GM12864 (cell line): ENCODE results near the gene ACO2.
"Not testable (repeated sequence)": the region's sequence is repeated elsewhere in the genome, so short reads cannot be mapped to it uniquely, and the experiment has no call there.

Source experiments
- DNase-seq: peaks from one replicate; pipeline ENCODE4 v3.0.0-alpha.2; 2011; ENCODE audit warnings: low read depth
- H3K4me3 ChIP-seq: 2 replicates; pipeline ENCODE4 v1.5.1; 2011; ENCODE audit warnings: mild to moderate bottlenecking, low read depth, low read length, control low read depth
- TF ChIP-seq, protein P1 (sequence below): IDR thresholded peaks from 2 replicates; pipeline ENCODE4 v1.5.1; 2011; ENCODE audit warnings: low read depth, mild to moderate bottlenecking, moderate library complexity, low read length, control low read depth, inconsistent platforms; ENCODE audit errors: missing control alignments

Gene ACO2

DNA sequence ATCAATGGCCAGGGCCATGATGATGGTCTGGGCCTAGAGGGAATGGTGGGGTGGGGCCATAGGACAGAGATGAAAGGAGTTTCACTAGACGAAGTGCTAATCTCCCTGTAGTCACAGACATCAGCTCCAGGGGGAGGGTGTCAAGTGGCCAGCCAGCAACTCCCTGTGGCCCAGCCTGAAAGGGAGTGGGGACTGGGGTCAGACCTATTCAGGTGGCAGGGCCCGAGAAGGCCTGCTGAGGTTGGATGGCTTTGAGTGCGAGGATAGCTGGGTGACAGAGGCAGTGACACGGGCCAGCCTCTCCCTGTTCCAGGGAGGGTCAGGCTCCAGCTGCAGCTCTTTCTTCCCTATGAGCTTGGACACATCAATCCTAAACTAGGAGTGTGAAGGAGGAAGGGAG is 33.4 kb upstream of the ACO2 start:
- TF ChIP-seq, protein P1, sequence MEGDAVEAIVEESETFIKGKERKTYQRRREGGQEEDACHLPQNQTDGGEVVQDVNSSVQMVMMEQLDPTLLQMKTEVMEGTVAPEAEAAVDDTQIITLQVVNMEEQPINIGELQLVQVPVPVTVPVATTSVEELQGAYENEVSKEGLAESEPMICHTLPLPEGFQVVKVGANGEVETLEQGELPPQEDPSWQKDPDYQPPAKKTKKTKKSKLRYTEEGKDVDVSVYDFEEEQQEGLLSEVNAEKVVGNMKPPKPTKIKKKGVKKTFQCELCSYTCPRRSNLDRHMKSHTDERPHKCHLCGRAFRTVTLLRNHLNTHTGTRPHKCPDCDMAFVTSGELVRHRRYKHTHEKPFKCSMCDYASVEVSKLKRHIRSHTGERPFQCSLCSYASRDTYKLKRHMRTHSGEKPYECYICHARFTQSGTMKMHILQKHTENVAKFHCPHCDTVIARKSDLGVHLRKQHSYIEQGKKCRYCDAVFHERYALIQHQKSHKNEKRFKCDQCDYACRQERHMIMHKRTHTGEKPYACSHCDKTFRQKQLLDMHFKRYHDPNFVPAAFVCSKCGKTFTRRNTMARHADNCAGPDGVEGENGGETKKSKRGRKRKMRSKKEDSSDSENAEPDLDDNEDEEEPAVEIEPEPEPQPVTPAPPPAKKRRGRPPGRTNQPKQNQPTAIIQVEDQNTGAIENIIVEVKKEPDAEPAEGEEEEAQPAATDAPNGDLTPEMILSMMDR = no peak
- no peak overlapping the region for H3K4me3 ChIP-seq
- DNase-seq = no peak

DNA sequence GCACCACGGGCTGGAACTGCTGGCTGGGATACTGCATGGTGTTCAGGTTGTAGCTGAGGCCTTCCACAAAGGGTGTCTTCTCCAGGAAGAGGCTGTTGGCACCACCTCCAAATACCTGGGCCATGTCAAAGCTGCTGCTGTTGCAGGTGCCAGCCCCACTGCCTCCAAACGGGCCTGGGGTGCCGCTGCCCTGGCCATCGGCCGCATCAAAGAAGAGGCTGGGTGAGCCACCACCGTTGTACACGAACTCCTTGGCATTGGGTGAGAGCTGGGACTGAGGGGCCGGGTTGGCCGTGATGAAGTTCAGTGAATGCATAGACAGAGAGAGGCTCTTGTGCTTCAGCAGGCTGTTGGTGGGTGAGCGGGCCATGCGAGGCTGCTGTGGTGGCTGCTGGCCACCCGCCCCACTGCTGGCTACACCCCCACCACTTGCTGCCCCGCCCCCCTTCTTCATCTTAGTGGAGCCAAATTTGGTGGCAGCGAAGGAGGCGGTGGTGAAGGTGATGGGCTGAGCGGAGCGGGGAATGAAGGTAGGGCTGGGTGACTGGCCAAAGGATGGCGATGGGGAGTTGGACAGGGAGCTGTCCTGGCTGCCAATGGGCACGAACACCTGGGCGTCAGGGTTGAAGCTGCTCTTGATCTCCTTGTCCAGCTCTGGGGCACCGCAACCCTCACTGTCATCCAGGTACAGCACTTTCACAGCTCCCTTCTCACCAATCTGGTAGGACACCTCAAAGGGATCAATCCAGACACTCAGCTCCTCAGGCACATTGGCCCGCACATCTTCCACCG is 32.4 kb upstream of the ACO2 start:
- DNase-seq = no peak
- TF ChIP-seq, protein P1 = no peak

DNA sequence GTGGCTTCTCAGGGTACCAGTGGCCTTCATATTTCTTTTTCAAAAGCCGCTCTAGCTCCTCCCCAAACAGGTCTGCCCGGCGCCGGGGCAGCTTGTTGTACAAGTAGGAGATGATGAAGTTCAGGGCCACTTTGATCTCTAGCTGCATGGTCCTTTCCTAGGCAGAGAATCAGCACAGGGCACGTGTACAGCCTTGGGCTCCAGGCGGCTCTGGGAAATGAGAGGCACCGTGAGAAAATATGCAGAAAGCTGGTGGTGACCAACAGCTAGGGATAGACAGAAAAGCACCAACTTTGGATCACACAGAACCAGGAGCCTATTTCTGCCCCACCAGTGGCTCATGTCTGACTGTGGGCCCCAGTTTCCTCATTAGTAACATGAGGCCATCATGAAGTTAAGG is 31.7 kb upstream of the ACO2 start:
- no peak overlapping the region for H3K4me3 ChIP-seq
- TF ChIP-seq, protein P1 = no peak
- no peak for DNase-seq

More for the DNA sequence above, 32.4 kb upstream of the ACO2 start:
- H3K4me3 ChIP-seq = no peak overlapping the region

DNA sequence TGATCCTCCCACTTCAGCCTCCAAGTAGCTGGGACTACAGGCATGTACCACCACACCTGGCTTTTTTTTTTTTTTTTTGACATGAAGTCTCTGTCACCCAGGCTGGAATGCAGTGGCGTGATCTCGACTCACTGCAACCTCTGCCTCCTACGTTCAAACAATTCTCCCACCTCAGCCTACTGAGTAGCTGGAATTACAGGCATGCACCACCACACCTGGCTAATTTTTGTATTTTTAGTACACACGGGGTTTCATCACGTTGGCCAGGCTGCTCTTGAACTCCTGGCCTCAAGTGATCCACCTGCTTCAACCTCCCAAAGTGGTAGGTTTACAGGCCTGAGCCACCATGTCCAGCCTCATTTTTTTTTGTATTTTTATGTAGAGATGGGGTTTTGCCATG is 28.4 kb upstream of the ACO2 start:
- H3K4me3 ChIP-seq, DNase-seq: not testable (repeated sequence)

DNA sequence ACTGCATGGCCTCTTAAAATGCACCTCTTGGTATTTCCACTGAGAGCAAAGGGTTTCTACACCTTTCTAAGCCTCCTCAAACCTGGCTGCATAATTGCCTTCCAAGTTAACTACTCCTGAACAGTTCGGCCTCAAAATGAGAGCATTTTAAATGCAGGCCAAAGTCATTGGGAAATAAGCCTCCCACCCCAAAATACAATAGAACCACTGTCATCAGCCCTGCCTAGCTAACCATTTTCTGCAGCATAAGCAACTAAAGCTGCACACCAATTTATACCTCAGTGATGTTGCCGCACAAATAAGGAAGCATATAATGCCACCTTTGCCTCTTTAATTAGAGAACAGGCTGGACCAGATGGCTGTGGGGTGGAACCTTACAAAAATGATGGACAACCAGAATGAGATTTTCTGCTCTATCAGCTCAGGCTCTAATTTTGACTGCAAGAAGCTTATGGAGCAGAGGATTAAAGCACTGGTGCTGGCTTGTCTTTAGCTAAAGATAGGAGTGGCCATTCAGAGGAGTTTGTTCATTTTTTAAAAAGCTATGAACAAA is 26.6 kb upstream of the ACO2 start:
- DNase-seq = no peak
- no peak overlapping the region for H3K4me3 ChIP-seq
- TF ChIP-seq, protein P1 = no peak

DNA sequence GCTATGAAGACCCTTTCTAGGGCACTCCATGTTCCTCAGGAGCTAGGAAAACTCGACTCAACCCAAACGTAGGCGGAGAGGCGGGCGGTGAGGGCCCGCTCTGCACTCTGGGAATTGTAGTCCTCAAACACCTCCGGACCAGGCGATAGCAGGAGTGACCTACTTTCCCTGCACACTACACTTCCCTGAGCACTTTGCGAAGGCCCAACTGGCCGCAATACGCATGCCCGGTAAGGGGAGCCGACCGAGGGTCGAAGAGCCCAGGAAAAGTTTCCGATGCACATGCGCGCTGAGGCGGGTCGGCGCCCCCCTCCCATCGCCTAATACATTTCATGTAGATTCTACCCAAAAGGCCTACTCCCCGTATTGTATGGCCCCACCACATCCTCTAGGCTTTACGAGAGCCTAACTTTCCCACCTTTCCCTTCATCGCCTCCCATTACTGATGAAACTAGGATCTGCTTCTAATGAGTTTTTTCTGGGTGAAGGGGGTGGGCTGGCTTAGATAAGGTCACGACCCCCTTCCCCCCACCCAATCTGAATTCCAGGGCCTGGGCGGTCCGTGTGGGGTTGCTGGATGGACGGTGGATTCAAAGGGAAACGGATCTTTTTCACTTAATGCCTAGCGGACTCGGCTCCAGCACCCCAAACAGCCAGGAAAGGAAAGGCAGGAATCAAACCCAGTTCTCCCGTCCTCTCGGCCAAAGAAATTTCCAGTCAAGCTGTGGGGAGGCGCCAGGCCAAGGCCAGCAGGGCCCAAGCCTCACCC is 24.4 kb upstream of the ACO2 start:
- H3K4me3 ChIP-seq = peak overlapping the region; percentile 59
- peak; percentile 91 for DNase-seq
- TF ChIP-seq, protein P1 = no peak

DNA sequence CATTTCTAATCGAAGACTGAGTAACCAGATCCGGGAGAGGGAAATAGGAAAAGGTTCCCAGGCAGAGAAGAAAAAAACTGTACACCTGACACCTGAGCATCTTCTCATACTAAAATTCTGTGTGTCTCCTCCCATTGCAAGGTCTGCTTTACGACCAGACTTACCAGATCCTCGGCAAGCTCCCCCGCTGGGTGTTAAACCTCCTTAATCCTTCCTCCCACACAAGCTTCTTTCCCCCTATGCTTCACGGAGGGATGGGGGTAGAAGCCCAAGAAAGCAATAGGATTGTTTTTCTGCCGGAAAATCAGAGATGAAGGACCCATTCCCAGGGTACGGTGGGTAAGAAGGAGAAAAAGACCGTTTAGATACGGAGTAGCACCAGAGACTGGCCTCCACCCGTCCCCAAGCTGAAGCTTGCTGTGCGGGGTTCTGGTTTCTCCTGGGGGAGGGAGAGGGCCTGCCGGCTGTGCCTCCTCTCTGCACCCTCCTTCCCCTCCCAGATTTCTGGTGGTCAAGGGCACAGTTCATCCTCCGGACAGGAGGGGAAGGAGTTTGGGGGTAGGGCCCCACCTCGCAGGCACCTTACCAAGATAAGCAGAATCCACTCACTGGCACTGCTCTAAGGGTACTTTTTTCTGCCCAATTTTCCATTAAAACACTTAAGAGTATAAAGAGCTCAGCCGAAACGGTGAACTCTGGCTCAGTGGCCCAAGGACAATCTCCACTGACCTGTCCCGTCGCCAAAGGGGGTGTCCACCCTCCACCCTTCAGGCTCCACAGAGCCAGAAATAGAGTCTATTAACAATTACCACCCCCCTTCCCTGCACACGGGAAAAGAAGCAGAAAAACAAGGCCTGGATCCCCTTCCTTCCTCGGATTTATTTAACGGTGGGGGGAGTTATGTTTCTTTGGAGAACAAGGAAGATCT is 23.5 kb upstream of the ACO2 start:
- TF ChIP-seq, protein P1 = no peak
- peak overlapping the region; percentile 59 for H3K4me3 ChIP-seq
- no peak for DNase-seq
